ENCODE results near the gene NR2C2. TPM values are rescaled to one million over a fixed set of nuclear protein-coding genes. Genes with fewer than 3 reads are reported as not detected.

The NR2C2 gene
- total RNA-seq, 4 donors from 2014 or later, result 55.6 to 84.3 (median 69.1) TPM

GRCh38 chr3:14935592-14936345 lies 11.6 kb upstream of the NR2C2 start:
- Histone ChIP-seq H3K27me3 (no peaks in the 10 kb centered on the region), H3K4me1 (peaks cover 0 to 8% (median 0%) of the 10 kb centered on the region in 4 donors), H3K9me3 (no peaks in the 10 kb centered on the region), H3K36me3 (no peaks in the 10 kb centered on the region), H3K4me3 (no peak overlapping the region), H3K27ac (peak overlapping the region in 3 of 4 donors; percentile 60 to 85 (median 76))
- no peak for TF ChIP-seq POLR2A (IDR thresholded peaks at IDR 0.05)
- no peak for TF ChIP-seq CTCF (IDR thresholded peaks at IDR 0.05)
- no peak for DNase-seq

- no peak for TF ChIP-seq POLR2A (IDR thresholded peaks at IDR 0.05)
- TF ChIP-seq CTCF (IDR thresholded peaks at IDR 0.05), result no peak
- Histone ChIP-seq H3K27me3 (no peaks in the 10 kb centered on the region), H3K9me3 (no peaks in the 10 kb centered on the region), H3K4me3 (no peak overlapping the region), H3K27ac (no peak overlapping the region), H3K4me1 (peaks cover 0 to 19% (median 0%) of the 10 kb centered on the region in 4 donors), H3K36me3 (peaks cover 0 to 2% (median 0%) of the 10 kb centered on the region in 3 donors)
- DNase-seq, result no peak
Measured at GRCh38 chr3:14938954-14939353, 8.4 kb upstream of the NR2C2 start.

- TF ChIP-seq POLR2A (IDR thresholded peaks at IDR 0.05) (no peak), CTCF (IDR thresholded peaks at IDR 0.05) (no peak)
- no peak overlapping the region for H3K27ac ChIP-seq
- H3K9me3 ChIP-seq, result no peaks in the 10 kb centered on the region
- no peak for DNase-seq
- H3K4me1 ChIP-seq, result peaks cover 0 to 28% (median 3%) of the 10 kb centered on the region in 4 donors
- H3K36me3 ChIP-seq, result peaks cover 0 to 20% (median 0%) of the 10 kb centered on the region in 3 donors
- no peak overlapping the region for H3K4me3 ChIP-seq
- H3K27me3 ChIP-seq, result no peaks in the 10 kb centered on the region
Measured at GRCh38 chr3:14941871-14942270, 5.5 kb upstream of the NR2C2 start.

- Histone ChIP-seq H3K4me1 (peaks cover 0 to 28% (median 3%) of the 10 kb centered on the region in 4 donors), H3K27me3 (no peaks in the 10 kb centered on the region), H3K27ac (peak overlapping the region in 1 of 4 donors; percentile 8), H3K36me3 (peaks cover 0 to 20% (median 0%) of the 10 kb centered on the region in 3 donors), H3K4me3 (no peak overlapping the region), H3K9me3 (no peaks in the 10 kb centered on the region)
- no peak for DNase-seq
- TF ChIP-seq POLR2A (IDR thresholded peaks at IDR 0.05) (no peak), CTCF (IDR thresholded peaks at IDR 0.05) (no peak)
Measured at GRCh38 chr3:14943042-14943441, 4.3 kb upstream of the NR2C2 start.

- peak overlapping the region in 3 of 4 donors; percentile 81 to 97 (median 88) for H3K4me3 ChIP-seq
- no peak for TF ChIP-seq POLR2A (IDR thresholded peaks at IDR 0.05)
- TF ChIP-seq CTCF (IDR thresholded peaks at IDR 0.05), result no peak
Measured at GRCh38 chr3:14946236-14946635, 1.1 kb upstream of the NR2C2 start.

More at GRCh38 chr3:14946236-14946635, 1.1 kb upstream of the NR2C2 start:
- Histone ChIP-seq H3K9me3 (no peaks in the 10 kb centered on the region), H3K4me1 (peaks cover 0 to 46% (median 8%) of the 10 kb centered on the region in 4 donors), H3K27me3 (no peaks in the 10 kb centered on the region), H3K36me3 (peaks cover 0 to 20% (median 0%) of the 10 kb centered on the region in 3 donors), H3K27ac (peak overlapping the region in 3 of 4 donors; percentile 98 to 99 (median 99))
- no peak for DNase-seq
